Measurements from ENCODE around the gene GABRP.
"Not testable (repeated sequence)": the region's sequence is repeated elsewhere in the genome, so short reads cannot be mapped to it uniquely, and the experiment has no call there.

GABRP gene

GRCh38 chr5:170795154-170795553 lies 11.6 kb downstream of the GABRP start:
- DNase-seq (ENCODE audit: low spot score), result no peak

GRCh38 chr5:170805666-170806065 lies 22.1 kb downstream of the GABRP start:
- no peak for DNase-seq (ENCODE audit: low spot score)

GRCh38 chr5:170809551-170809950 lies 26.0 kb downstream of the GABRP start:
- no peak for DNase-seq (ENCODE audit: low spot score)

- no peak for DNase-seq (ENCODE audit: low spot score)
Observed at GRCh38 chr5:170811719-170812118, 28.2 kb downstream of the GABRP start.

- DNase-seq (ENCODE audit: low spot score), result no peak
Observed at GRCh38 chr5:170813231-170813630, 29.7 kb downstream of the GABRP start.

- no peak for DNase-seq (ENCODE audit: low spot score)
Observed at GRCh38 chr5:170817195-170817594, 33.7 kb downstream of the GABRP start.

- no peak for DNase-seq (ENCODE audit: low spot score)
Observed at GRCh38 chr5:170818232-170818631, 34.7 kb downstream of the GABRP start.

GRCh38 chr5:170819824-170820223 lies 36.3 kb downstream of the GABRP start:
- DNase-seq (ENCODE audit: low spot score), result no peak

GRCh38 chr5:170821257-170821800 lies 37.8 kb downstream of the GABRP start:
- DNase-seq (ENCODE audit: low spot score), result no peak

- DNase-seq (ENCODE audit: low spot score), result no peak
Observed at GRCh38 chr5:170826117-170826516, 42.6 kb downstream of the GABRP start.

GRCh38 chr5:170832241-170832640 lies 48.7 kb downstream of the GABRP start:
- DNase-seq (ENCODE audit: low spot score), result no peak

- DNase-seq (ENCODE audit: low spot score), result not testable (repeated sequence)
Observed at GRCh38 chr5:170833981-170834380, 50.5 kb downstream of the GABRP start.

GRCh38 chr5:170836226-170836625 lies 52.7 kb downstream of the GABRP start:
- no peak for DNase-seq (ENCODE audit: low spot score)

GRCh38 chr5:170843870-170844269 lies 60.3 kb downstream of the GABRP start:
- no peak for DNase-seq (ENCODE audit: low spot score)

- DNase-seq (ENCODE audit: low spot score), result no peak
Observed at GRCh38 chr5:170844651-170845050, 61.1 kb downstream of the GABRP start.

- DNase-seq (ENCODE audit: low spot score), result no peak
Observed at GRCh38 chr5:170846416-170846815, 62.9 kb downstream of the GABRP start.

GRCh38 chr5:170846846-170847245 lies 63.3 kb downstream of the GABRP start:
- DNase-seq (ENCODE audit: low spot score), result no peak

- no peak for DNase-seq (ENCODE audit: low spot score)
Observed at GRCh38 chr5:170848033-170848432, 64.5 kb downstream of the GABRP start.

- DNase-seq (ENCODE audit: low spot score), result no peak
Observed at GRCh38 chr5:170849374-170849773, 65.8 kb downstream of the GABRP start.

- DNase-seq (ENCODE audit: low spot score), result no peak
Observed at GRCh38 chr5:170854566-170854965, 71.0 kb downstream of the GABRP start.

- DNase-seq (ENCODE audit: low spot score), result no peak
Observed at GRCh38 chr5:170857066-170857465, 73.5 kb downstream of the GABRP start.

GRCh38 chr5:170860415-170860814 lies 76.9 kb downstream of the GABRP start:
- no peak for DNase-seq (ENCODE audit: low spot score)

GRCh38 chr5:170860818-170861666 lies 77.5 kb downstream of the GABRP start:
- no peak for DNase-seq (ENCODE audit: low spot score)

- peak; percentile 85 for DNase-seq (ENCODE audit: low spot score)
Observed at GRCh38 chr5:170861667-170861916, 78.1 kb downstream of the GABRP start.
